Heart left ventricle (tissue), 13 donors: Measurements from ENCODE around the gene BDNF.

ENCODE experiments used
- CTCF ChIP-seq, 12 donors: fragments of 200-600 bp; sonication (generic) in 4 of 12; IDR thresholded peaks; one replicate each; pipeline versions ENCODE4 v1.5.0 to v1.8.0; 2018 to 2022; ENCODE audit warnings: antibody characterized with exemption in 12 of 12, mild to moderate bottlenecking in 5 of 12
- POLR2A ChIP-seq, 2 donors: fragments of 450-650 bp; IDR thresholded peaks; one replicate each; pipeline ENCODE4 v1.6.1; 2017; ENCODE audit warnings: antibody characterized with exemption in 2 of 2, mild to moderate bottlenecking in 2 of 2, moderate library complexity in 2 of 2
- donor health status: ischemic (EF 13 %, LVEDD 7.1; RV severe dilation, severe dysfunction).
- donor health status: DM: no; HTN: yes; CAD: no.
- donor health status: DM: no; HTN: no; CAD: no.
- donor health status: ischemic (EF 25% LVEDD 6.9; RV normal size, moderate dysfunction).
- donor health status: ischemic (EF 25% LVEDD 5.7; RV mildly dilated, moderate dysfunction).
- donor health status: ischemic (EF 35%, LVEDD 5.7; RV mildly dilated, moderate dysfunction).
- donor health status: nonischemic (EF 11% LVEDD 7.7; RV severe dilation, severe dysfunction).
- donor health status: DM: yes; HTN: yes; CAD: no.
- donor health status: PGD.
- donor health status: ischemic (EF 29% LVEDD 5.4; RV normal size, mild dysfunction).
- donor health status: nonischemic (EF 23%, LVEDD 6.1; RV moderate dilation, normal function).

- TF ChIP-seq CTCF (IDR thresholded peaks at IDR 0.05) (no peak), POLR2A (IDR thresholded peaks at IDR 0.05) (no peak)
Measured at GRCh38 chr11:27723687-27724086, 23.4 kb upstream of the BDNF start.
